Erythroblast (primary cell): ENCODE measurements around the gene TBX6.

Experiments used
- GATA1 ChIP-seq: IDR thresholded peaks from 2 replicates; pipeline ENCODE4 v1.6.1; 2011; ENCODE audit warnings: low read depth, mild to moderate bottlenecking, control low read depth, low read length, moderate library complexity
- POLR2A ChIP-seq: IDR thresholded peaks from 2 replicates; pipeline ENCODE4 v1.6.1; 2011; ENCODE audit warnings: mild to moderate bottlenecking, low read length

DNA sequence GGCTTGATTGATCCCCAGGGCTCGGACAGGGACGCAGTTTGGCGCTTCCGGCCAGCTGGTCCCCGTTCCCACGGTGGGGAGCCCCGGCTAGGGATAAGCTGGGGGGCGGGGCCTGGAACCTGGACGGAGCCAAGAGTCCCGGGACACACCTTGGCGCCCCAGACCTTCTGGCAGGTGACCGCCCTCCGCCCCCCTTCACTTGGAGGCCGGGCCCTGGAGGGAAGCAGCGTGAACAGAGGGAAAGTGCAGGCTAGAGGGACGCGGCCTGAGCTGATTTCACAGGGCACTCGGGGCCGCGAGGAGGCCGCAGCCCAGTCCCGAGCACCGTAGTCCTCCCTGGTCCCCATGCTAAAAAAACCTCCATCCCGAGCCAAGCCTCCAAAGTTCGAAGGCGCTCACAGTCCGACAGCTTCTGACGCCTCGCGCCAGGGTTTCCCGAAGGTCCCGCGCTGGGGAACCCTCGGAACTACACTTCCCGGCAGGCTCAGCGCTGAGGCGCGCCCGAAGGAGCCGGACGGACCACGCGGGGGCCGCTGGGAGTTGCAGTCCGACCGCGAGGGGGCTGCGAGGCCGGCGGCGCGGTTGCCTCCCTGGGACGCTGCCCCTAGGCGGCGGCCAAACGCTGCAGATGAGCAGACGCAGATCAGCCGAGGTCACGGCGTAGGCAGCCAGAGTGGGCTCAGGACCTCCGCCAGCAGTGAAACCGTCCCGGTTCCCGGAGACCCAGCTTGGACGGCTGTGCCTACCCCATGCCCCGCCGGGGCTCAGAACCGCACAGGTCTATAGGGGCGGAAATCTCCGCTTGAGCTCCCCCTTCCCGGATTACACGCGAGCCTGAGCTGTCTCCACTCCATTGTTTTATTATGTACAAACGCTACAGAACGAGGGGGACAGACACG, at the start of gene TBX6:
- peak; percentile 67 for TF ChIP-seq POLR2A
- no peak for TF ChIP-seq GATA1
